ENCODE data around the gene BCORL1. TPM values are rescaled to one million over a fixed set of nuclear protein-coding genes. Genes with fewer than 3 reads are reported as not detected.

Gene BCORL1
- total and polyA plus RNA-seq, 2 of the 4 experiments (the other 2 are of a cell fraction) = 0.54 to 1.6 TPM

GRCh38 chrX:129983575-129984110, 1.2 kb downstream of the BCORL1 start:
- in situ Hi-C loops (cut with MboI; ENCODE audit: low sequenced_read_pairs) = no loop called here
- BruUV-seq (replicated peaks) = no TSS peak
- no peak overlapping the region for H2BK20ac ChIP-seq (ENCODE audit: low read depth, low read length)
- TF ChIP-seq SMC3 (IDR thresholded peaks at IDR 0.05; ENCODE audit: low read depth, low read length) (no peak), MAFK (IDR thresholded peaks at IDR 0.05; ENCODE audit: low read depth, low read length) (no peak), POLR2A (IDR thresholded peaks at IDR 0.05; ENCODE audit: low read depth, low read length) (no peak), RFX5 (IDR thresholded peaks at IDR 0.05; ENCODE audit: low read depth, low read length) (no peak), RCOR1 (IDR thresholded peaks at IDR 0.05; ENCODE audit: insufficient replicate concordance, low read length) (no peak), USF2 (IDR thresholded peaks at IDR 0.05; ENCODE audit: low read depth, low read length) (no peak), MXI1 (IDR thresholded peaks at IDR 0.05; ENCODE audit: borderline replicate concordance, low read depth, low read length) (no peak), FOS (IDR thresholded peaks at IDR 0.05; ENCODE audit: low read depth, low read length) (no peak), NFE2L2 (IDR thresholded peaks at IDR 0.05; ENCODE audit: low read depth, low read length) (no peak), CTCF (conservative IDR thresholded peaks at IDR 0.05; ENCODE audit: low read depth, low read length) (no peak), BHLHE40 (IDR thresholded peaks at IDR 0.05; ENCODE audit: low read depth, low read length) (no peak), ELK1 (IDR thresholded peaks at IDR 0.05; ENCODE audit: borderline replicate concordance, low read depth, low read length) (no peak), CHD1 (IDR thresholded peaks at IDR 0.05; ENCODE audit: low read depth, low read length) (no peak), RAD21 (IDR thresholded peaks at IDR 0.05; ENCODE audit: low read length) (no peak), MAZ (IDR thresholded peaks at IDR 0.05; ENCODE audit: borderline replicate concordance, low read depth, low read length) (no peak), CEBPB (IDR thresholded peaks at IDR 0.05; ENCODE audit: low read depth, low read length) (no peak)
- no peak overlapping the region for H3K4me3 ChIP-seq (ENCODE audit: insufficient read depth, low read depth, low read length)
- H2AFZ ChIP-seq (replicated peaks; ENCODE audit: low read length, poor library complexity) = peak overlapping the region; percentile 80
- H2AK9ac ChIP-seq (replicated peaks; ENCODE audit: low read depth, low read length, poor library complexity) = peak overlapping the region; percentile 72
- no peaks in the 10 kb centered on the region for H3K9me3 ChIP-seq (ENCODE audit: control insufficient read depth, insufficient read depth, low read length)
- no peak overlapping the region for H2BK15ac ChIP-seq (ENCODE audit: low read depth, low read length)
- no peak overlapping the region; the same call in 1 of the 2 replicates for H3K4me2 ChIP-seq (ENCODE audit: low read depth, low read length)
- H3K14ac ChIP-seq (replicated peaks; ENCODE audit: low read depth, low read length) = no peak overlapping the region
- H3K18ac ChIP-seq (ENCODE audit: low read depth, low read length) = no peak overlapping the region
- H2AK5ac ChIP-seq (ENCODE audit: low read depth, low read length) = no peak overlapping the region
- ChIA-PET CTCF (no interaction called here), POLR2A (ENCODE audit: unreplicated experiment) (interaction anchor here (0.6 kb wide), 1 partner anchor 261 kb away, joined by 3 read pairs; no protein-coding TSS in a partner anchor)
- peak; percentile 2 for ATAC-seq (ENCODE audit: low read depth)
- H3K9ac ChIP-seq (ENCODE audit: low read depth, low read length) = no peak overlapping the region; the same call in 1 of the 2 replicates
- no peak overlapping the region; the same call in 1 of the 2 replicates for H3K23ac ChIP-seq (ENCODE audit: low read depth, low read length)
- no peak overlapping the region for H4K5ac ChIP-seq (ENCODE audit: low read depth, low read length)
- no peaks in the 10 kb centered on the region for H3K36me3 ChIP-seq (ENCODE audit: control insufficient read depth, insufficient read depth, low read length)
- no peak overlapping the region for H4K91ac ChIP-seq (ENCODE audit: insufficient read depth, low read depth, low read length)
- peak overlapping the region; percentile 27; the same call in 1 of the 2 replicates for H3K27ac ChIP-seq (ENCODE audit: insufficient read depth, low read length)
- 40% methylated on average over 6 of the region's 48 CpGs; no CpG with 5 or more reads in 1 of the 2 experiments for whole genome bisulfite sequencing, 2 experiments (ENCODE audit: extremely low coverage in 2 of 2, insufficient read length in 1 of 2)
- intact Hi-C loops (cut with micrococcal nuclease) = loop anchor here (2.0 kb wide), 1 partner anchor 53 kb away; no protein-coding TSS in a partner anchor
- H2BK5ac ChIP-seq (ENCODE audit: low read depth, low read length, poor library complexity, severe bottlenecking) = no peak overlapping the region
- peaks cover 5% of the 10 kb centered on the region for H3K27me3 ChIP-seq (ENCODE audit: control insufficient read depth, insufficient read depth, low read length)
- no peak overlapping the region for H3K56ac ChIP-seq (ENCODE audit: extremely low read depth, insufficient read depth, low read length)
- no peaks in the 10 kb centered on the region for H3K4me1 ChIP-seq (ENCODE audit: control insufficient read depth, insufficient read depth, low read length)
- H3K4ac ChIP-seq (ENCODE audit: low read depth, low read length) = no peak overlapping the region
- no peaks in the 10 kb centered on the region for H3K9me1 ChIP-seq (ENCODE audit: insufficient read depth, low read length)
- peaks cover 0 to 8% of the 10 kb centered on the region in 2 experiments; a peak in 3 of 4 replicates for H3K79me1 ChIP-seq (ENCODE audit: low read depth in 1 of 2, low read length in 2 of 2)
- H4K20me1 ChIP-seq (ENCODE audit: insufficient read depth, low read length) = no peaks in the 10 kb centered on the region
- H2BK120ac ChIP-seq (ENCODE audit: low read depth, low read length) = no peak overlapping the region
- DNase-seq = no peak
- dilution Hi-C loops (cut with HindIII; ENCODE audit: low sequenced_read_pairs, unreplicated experiment) = no loop called here
- H4K8ac ChIP-seq (ENCODE audit: low read depth in 2 of 2, low read length in 2 of 2) = no peak overlapping the region

All from IMR-90 (cell line).